GM19463 (cell line): Measurements from ENCODE around the gene PHF21B.

Experiments
- ATAC-seq: cut with Tn5 transposase; IDR thresholded peaks from one replicate; pipeline ENCODE4 v1.9.1; 2021; ENCODE audit warnings: mild to moderate bottlenecking, moderate library complexity; ENCODE audit not compliant: unreplicated experiment

Gene PHF21B

GRCh38 chr22:44992166-44992565, 17.6 kb downstream of the PHF21B start:
- ATAC-seq, result no peak

GRCh38 chr22:44991218-44991617, 18.6 kb downstream of the PHF21B start:
- no peak for ATAC-seq

- no peak for ATAC-seq
These were observed 19.0 kb downstream of the PHF21B start for GRCh38 chr22:44990810-44991209.

- ATAC-seq, result no peak
These were observed 19.5 kb downstream of the PHF21B start for GRCh38 chr22:44990328-44990727.

- no peak for ATAC-seq
These were observed 21.1 kb downstream of the PHF21B start for GRCh38 chr22:44988671-44989070.

GRCh38 chr22:44986926-44987325, 22.9 kb downstream of the PHF21B start:
- no peak for ATAC-seq

- ATAC-seq, result no peak
These were observed 23.8 kb downstream of the PHF21B start for GRCh38 chr22:44985906-44986527.

- no peak for ATAC-seq
These were observed 25.8 kb downstream of the PHF21B start for GRCh38 chr22:44983878-44984482.

GRCh38 chr22:44982445-44982844, 27.4 kb downstream of the PHF21B start:
- ATAC-seq, result no peak

- no peak for ATAC-seq
These were observed 27.9 kb downstream of the PHF21B start for GRCh38 chr22:44981857-44982256.

- ATAC-seq, result no peak
These were observed 30.7 kb downstream of the PHF21B start for GRCh38 chr22:44979154-44979553.

GRCh38 chr22:44975427-44976262, 34.2 kb downstream of the PHF21B start:
- ATAC-seq, result no peak

- no peak for ATAC-seq
These were observed 35.4 kb downstream of the PHF21B start for GRCh38 chr22:44974454-44974853.

GRCh38 chr22:44973829-44974228, 36.0 kb downstream of the PHF21B start:
- ATAC-seq, result no peak

- ATAC-seq, result no peak
These were observed 37.3 kb downstream of the PHF21B start for GRCh38 chr22:44972363-44973083.

- no peak for ATAC-seq
These were observed 38.0 kb downstream of the PHF21B start for GRCh38 chr22:44971651-44972362.

- ATAC-seq, result no peak
These were observed 39.5 kb downstream of the PHF21B start for GRCh38 chr22:44970291-44970690.

GRCh38 chr22:44969817-44970216, 40.0 kb downstream of the PHF21B start:
- ATAC-seq, result no peak

- no peak for ATAC-seq
These were observed 41.1 kb downstream of the PHF21B start for GRCh38 chr22:44968736-44969135.

- no peak for ATAC-seq
These were observed 44.6 kb downstream of the PHF21B start for GRCh38 chr22:44965171-44965570.

- ATAC-seq, result no peak
These were observed 45.1 kb downstream of the PHF21B start for GRCh38 chr22:44964722-44965078.
